Stimulated activated CD4-positive, alpha-beta T cell treated with anti-CD3 and anti-CD28 coated beads, Interleukin-4, amount 100 ng/mL, for 48 hours (primary cell): Measurements from ENCODE around the gene MT2A.
"Not testable (repeated sequence)": the region's sequence is repeated elsewhere in the genome, so short reads cannot be mapped to it uniquely, and the experiment has no call there.

Experiments used
- DNase-seq, 2 donors: peaks; one replicate each; pipeline ENCODE4 v3.0.0-alpha.2; 2020; ENCODE audit warnings: low read depth in 2 of 2

The MT2A gene

DNA sequence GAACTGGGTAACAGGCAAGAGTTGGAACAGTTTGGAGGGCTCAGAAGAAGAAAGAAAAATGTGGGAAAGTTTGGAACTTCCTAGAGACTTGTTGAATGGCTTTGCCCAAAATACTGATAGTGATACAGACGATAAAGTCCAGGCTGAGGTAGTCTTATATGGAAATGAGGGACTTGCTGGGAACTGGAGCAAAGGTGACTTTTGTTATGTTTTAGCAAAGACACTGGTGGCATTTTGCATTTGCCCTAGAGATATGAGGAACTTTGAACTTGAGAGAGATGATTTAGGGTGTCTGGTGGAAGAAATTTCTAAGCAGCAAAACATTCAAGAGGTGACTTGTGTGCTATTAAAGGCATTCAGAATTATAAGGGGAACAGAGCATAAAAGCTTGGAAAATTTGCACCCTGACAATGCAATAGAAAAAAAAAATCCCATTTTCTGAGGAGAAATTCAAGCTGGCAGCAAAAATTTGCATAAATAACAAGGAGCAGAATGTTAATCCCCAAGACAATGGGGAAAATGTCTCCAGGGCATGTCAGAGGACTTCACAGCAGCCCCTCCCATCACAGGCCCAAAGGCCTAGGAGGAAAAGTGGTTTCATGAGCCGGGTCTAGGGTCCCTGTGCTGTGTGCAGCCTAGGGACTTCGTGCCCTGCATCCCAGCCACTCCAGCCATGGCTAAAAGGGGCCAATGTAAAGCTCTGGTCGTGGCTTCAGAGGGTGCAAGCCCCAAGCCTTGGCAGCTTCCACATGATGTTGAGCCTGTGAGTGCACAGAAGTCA is 13.5 kb downstream of the MT2A start:
- DNase-seq = not testable (repeated sequence)

DNA sequence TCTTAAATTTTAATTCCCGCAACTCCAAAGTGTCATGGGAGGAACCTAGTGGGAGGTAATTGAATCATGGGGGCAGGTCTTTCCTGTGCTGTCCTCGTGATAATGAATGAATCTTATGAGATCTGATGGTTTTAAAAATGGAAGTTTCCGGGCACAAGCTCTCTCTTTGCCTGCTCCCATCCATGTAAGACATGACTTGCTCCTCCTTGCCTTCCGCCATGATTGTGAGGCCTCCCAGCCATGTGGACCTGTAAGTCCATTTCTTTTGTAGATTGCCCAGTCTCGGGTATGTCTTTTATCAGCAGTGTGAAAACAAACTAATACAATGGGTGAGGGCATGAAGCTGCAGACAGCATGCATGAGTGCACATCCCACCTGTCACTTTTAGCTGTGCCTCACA is 14.8 kb downstream of the MT2A start:
- not testable (repeated sequence) for DNase-seq

DNA sequence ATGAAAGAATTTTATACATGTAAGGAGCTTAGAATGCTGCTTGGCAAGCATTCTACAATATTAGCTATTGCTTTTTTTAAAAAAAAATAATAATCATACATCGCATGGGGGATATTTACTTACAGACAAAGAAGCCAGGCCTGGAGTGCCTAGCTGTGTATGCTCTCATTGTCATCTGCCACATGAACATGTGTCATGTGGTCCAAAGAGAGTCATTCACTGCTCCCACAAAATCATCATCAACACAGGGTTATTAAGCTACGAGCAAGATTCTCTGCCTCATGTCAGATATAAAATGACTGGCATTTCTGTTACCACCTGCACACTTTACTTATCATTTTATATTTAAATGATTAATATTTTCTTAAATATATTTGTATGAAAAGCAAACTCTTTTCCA is 15.3 kb downstream of the MT2A start:
- DNase-seq = no peak

DNA sequence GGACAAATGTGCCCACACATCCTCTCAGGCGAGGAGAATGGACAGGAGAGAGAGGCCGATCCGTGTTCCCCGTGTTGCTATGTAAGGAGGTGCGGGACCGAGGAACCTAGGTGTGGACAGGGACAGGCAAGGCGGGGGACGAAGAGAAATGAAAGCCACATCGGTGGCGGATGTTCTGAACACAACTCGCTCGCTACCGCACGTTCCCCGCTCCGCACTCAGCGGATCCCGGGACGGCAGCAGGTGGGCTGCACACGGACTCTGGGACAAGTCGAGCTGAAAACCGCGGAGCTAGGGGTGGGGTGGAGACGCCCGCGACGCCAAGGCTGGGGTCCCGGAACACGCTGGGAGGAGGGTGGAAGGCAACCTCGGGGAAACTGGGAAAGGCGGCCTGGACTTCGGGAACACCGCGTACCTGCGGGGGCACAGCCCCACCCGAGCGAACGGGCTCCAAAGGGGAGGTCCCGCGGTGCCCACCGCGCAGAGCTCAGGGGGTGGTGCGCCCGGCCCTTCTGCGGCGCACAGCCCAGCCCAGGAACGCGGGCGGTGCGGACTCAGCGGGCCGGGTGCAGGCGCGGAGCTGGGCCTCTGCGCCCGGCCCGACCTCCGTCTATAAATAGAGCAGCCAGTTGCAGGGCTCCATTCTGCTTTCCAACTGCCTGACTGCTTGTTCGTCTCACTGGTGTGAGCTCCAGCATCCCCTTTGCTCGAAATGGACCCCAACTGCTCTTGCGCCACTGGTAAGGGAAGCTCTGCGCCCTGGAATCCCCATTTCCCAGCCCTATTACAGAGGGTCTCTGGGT is 17.0 kb downstream of the MT2A start, which contains the start of gene MT1E:
TSS of gene MT1E (plus strand) at position 642 of the 803 bp plus-strand sequence. CDS start at position 713, 71 bp downstream.
- DNase-seq = peak; percentile 66 to 67

DNA sequence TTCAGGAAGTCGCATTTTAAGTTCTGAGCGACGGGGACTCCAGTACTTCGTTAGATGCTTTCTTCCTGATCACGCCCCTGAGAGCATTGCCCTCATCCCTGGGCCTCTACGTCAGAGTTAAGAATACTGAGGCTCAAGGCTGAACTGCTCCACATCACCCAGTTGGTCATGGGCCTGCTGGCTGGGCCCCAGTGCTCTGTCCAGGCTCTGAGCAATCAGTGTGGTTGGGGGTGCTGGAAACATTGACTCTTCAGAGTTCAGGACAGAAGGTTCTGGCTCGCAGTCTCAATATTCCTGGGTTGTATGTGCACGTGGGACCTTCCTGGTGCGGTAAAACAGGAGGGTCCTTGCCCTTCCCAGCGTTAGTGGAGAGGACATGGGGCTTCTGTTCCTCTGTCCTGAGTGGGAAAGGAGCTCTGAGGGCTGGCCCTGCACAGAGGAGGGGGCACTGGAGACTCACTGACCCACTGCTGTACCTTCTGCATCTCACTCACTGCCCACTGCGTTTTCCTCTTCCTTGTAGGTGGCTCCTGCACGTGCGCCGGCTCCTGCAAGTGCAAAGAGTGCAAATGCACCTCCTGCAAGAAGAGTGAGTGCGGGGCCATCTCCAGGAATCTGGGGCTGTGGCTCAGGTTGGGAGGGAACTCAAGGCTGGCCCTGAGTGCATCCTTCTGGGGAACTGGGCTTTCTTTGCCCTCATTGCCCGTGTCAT is 17.7 kb downstream of the MT2A start:
- no peak for DNase-seq

DNA sequence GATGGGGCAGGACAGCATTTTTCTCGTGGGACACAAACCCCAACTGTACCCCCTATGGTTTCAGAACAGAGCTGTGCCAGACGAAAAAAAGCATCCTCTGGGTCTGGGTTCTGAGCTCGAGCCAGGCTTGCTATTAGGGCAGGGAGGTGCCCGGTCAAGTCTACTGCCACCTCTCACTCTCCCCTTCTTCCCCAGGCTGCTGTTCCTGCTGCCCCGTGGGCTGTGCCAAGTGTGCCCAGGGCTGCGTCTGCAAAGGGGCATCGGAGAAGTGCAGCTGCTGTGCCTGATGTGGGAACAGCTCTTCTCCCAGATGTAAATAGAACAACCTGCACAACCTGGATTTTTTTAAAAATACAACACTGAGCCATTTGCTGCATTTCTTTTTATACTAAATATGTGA is 18.3 kb downstream of the MT2A start:
- DNase-seq = no peak

DNA sequence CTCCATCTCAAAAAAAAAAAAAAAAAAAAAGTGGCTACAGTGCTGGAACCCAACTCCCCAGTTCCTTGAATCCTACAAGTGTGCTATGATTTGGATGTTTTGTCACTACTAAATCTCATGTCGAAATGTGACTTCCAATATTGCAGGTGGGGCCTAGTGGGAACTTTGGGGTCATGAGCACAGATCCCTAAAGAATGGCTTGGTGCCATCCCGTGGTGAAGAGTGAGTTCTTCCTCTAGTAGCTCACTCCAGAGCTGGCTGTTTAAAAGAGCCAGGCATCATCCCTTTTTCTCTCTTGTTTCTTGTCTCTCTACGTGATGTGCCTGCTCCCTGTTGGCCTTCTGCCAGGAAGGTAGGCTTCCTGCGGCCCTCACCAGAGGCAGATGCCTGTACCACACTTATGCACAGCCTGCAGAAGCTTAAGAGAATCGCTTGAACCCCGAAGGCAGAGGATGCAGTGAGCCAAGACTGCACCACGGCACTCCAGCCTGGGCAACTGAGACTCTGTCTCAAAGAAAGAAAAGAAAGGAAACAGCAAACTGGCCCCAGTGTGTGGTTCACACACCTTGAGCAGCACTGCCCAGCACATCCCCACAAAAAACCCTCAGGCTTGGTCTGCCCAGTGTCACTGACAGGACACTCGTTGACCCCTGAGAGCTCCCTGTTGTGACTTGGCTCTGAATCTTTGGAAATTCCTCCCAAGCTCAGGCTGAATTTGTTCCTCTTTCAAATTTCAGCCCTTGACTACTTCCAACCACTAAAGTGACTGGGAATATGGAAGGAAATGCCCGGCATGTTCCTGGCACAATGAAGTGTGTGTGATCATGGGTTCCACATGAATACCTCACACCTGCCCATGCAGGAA is 20.3 kb downstream of the MT2A start:
- DNase-seq = no peak

DNA sequence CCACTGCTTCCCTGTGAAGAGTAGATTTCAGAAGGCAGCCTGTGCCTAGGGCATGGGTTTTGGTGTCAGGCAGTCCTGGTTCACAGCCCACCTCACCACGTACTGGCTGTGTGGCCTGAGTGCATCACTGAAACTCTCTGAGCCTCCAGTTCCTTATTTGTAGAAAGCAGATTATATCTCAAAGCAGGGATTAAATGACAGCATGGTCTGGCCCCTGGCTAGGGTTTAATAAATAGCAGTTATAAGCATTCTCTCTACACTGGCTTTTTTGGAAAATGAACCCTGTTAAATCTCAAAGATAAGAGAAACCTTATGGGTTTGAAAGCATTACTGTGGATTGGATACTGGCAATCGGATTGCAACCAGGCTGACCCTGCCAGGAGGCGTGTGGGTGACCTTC is 21.1 kb downstream of the MT2A start:
- no peak for DNase-seq

DNA sequence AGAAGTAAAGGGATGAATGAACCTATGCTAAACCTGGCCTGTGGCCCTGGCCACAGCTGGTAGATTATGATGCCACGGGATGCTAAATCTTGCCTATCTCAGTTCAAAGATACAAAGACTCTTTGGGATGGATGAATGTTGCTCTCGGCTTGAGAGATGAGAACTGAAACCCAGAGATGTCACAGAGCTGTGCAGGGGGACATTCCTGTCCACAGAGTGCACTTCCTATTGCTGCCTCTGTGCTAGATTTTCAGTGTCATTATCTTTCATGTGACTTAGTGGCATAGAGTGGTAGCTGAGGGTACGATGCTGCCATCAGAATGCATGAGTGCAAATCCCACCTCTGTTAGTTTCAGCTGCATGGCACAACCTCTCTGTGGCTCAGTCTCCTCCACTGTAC is 21.8 kb downstream of the MT2A start:
- DNase-seq = no peak

DNA sequence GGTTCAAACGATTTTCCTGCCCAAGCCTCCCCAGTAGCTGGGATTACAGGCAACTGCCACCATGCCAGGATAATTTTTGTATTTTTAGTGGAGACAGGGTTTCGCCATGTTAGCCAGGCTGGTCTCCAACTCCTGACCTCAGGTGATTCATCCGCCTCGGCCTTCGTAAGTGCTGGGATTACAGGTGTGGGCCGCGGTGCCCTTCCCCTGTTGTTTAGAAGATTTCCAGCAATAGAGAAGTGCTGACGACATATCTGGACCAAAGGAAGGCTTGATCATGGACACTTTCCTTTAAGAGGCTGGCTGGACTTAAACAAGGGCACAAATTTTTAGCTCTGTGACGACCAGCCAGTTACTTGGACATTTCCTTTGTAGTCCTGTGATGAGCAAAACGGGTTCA is 22.8 kb downstream of the MT2A start:
- DNase-seq = no peak

DNA sequence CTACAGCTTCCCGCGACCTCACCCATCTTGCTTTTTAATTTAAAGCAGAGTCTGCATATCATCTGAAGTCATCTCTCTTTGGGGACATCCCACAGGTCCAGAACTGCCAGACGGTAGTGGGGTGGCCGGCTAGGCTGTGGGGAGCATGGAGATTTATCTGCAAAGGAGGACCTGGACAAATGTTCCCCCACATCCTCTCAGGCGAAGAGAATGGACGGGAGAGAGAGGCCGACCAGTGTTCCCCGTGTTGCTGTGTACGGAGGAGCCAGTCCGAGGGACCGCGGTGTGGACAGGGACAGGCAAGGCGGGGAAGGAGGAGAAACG is 23.4 kb downstream of the MT2A start:
- DNase-seq = no peak

DNA sequence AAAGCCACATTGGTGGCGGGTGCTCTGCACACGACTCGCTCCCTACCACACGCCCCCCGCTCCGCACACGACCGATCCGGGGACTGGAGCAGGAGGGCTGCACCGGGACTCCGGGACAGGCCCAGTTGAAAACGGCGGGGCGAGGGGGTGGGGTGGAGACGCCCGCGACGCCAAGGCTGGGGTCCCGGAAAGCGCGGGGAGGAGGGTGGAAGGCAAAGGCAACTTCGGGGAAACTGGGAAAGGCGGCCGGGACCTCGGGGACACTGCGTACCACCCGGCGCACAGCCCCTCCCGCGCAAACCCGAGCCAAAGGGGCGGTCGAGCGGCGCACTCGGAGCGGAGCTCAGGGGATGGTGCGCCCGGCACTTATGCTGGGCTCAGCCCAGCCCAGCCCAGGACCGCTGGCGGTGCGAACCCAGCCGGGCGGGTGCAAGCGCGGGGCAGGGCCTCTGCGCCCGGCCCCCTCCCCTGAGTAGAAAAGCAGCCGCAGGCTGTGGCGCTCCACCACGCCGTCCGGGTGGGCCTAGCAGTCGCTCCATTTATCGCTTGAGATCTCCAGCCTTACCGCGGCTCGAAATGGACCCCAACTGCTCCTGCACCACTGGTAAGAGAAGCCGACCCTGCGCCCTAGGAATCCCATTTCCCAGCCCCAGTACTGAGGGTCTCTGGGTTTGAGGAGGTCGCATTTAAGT is 23.9 kb downstream of the MT2A start, which contains the start of gene MT1M:
TSS of gene MT1M (plus strand) at position 504 of the 692 bp plus-strand sequence. CDS start at position 577, 73 bp downstream.
- no peak for DNase-seq

DNA sequence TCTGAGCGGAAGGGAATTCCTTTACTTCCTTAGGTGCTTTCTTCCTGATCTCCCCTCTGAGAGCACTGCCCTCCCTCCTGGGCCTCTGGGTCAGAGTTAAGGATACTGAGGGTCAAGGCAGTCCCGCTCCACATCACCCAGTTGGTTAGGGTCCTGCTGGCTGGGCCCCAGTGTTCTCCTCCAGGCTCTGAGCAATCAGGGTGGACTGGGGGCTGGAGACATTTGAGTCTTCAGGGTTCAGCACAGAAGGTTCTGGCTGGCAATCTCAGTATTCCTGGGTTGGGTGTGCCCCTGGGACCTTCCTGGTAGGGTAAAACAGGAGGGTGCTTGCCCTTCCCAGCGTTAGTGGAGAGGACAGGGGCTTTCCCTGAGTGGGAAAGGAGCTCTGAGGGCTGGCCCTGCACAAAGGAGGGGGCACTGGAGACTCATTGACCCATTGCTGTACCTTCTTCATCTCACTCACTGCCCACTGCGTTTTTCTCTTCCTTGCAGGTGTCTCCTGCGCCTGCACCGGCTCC is 24.5 kb downstream of the MT2A start:
- DNase-seq = no peak

DNA sequence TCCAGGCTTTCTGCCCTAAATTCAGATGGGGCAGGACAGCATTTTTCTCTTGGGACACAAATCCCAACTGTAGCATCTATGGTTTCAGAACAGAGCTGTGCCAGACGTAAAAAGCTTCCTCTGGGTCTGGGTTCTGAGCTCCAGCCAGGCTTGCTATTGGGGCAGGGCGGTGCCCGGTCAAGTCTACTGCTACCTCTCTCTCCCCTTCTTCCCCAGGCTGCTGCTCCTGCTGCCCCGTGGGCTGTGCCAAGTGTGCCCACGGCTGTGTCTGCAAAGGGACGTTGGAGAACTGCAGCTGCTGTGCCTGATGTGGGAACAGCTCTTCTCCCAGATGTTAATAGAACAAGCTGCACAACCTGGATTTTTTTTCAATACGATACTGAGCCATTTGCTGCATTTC is 25.2 kb downstream of the MT2A start:
- DNase-seq = no peak

DNA sequence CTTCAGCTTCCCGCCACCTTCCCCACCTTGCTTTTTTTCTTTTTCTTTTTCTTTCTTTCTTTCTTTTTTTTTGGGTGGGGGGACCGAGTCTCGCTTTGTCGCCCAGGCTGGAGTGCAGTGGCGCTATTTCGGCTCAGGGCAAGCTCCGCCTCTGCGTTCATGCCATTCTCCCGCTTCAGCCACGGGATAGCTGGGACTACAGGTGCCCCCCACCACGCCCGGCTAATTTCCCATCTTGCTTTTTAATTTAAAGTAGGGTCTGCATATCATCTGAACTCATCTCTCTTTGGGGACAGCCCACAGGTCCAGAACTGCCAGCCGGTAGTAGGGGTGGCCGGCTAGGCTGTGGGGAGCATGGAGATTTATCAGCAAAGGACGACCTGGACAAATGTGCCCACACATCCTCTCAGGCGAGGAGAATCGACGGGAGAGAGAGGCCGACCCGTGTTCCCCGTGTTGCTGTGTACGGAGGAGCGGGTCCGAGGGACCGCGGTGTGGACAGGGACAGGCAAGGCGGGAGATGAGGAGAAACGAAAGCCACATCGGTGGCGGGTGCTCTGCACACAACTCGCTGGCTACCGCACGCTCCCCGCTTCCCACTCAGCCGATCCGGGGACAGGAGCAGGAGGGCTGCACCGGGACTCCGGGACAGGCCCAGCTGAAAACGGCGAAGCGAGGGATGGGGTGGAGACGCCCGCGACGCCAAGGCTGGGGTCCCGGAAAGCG is 26.5 kb downstream of the MT2A start:
- no peak for DNase-seq

DNA sequence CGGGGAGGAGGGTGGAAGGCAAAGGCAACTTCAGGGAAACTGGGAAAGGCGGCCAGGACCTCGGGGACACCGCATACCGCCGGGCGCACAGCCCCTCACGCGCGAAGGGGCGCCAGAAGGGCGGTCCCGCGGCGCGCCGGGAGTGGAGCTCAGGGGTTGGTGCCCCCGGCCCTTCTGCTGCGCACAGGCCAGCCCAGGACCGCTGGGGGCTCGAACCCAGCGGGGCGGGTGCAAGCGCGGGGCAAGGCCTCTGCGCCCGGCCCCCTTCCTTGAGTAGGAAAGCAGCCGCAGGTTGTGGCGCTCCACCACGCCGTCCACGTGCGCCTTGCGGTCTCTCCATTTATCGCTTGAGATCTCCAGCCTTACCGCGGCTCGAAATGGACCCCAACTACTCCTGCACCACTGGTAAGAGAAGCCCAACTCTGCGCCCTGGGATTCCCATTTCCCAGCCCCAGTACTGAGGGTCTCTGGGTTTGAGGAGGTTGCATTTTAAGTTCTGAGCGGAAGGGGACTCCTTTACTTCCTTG is 27.1 kb downstream of the MT2A start:
- no peak for DNase-seq

DNA sequence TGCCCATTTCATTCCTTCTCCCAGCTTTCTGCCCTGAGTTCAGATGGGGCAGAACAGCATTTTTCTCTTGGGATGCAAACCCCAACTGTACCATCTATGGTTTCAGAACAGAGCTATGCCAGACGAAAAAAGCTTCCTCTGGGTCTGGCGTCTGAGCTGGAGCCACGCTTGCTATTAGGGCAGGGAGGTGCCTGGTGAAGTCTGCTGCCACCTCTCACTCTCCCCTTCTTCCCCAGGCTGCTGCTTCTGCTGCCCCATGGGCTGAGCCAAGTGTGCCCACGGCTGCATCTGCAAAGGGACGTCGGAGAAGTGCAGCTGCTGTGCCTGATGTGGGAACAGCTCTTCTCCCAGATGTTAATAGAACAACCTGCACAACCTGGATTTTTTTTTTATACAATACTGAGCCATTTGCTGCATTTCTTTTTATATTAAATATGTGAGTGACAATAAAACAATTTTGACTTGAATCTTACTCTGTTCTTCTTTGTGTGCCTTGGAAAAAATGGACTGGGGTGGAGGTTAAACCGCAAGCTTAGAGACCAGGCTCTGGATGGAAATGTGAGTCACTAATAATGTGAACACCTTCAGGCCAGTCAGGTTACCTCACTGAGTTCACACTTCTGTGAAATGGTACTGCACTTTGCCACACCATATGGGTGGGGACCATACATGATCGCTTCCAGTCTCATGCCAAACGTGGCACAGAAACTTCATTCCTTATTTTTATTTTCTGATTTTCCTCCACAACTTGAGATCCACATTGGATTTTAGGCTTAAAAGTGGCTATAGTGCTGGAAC is 28.4 kb downstream of the MT2A start:
- no peak for DNase-seq

DNA sequence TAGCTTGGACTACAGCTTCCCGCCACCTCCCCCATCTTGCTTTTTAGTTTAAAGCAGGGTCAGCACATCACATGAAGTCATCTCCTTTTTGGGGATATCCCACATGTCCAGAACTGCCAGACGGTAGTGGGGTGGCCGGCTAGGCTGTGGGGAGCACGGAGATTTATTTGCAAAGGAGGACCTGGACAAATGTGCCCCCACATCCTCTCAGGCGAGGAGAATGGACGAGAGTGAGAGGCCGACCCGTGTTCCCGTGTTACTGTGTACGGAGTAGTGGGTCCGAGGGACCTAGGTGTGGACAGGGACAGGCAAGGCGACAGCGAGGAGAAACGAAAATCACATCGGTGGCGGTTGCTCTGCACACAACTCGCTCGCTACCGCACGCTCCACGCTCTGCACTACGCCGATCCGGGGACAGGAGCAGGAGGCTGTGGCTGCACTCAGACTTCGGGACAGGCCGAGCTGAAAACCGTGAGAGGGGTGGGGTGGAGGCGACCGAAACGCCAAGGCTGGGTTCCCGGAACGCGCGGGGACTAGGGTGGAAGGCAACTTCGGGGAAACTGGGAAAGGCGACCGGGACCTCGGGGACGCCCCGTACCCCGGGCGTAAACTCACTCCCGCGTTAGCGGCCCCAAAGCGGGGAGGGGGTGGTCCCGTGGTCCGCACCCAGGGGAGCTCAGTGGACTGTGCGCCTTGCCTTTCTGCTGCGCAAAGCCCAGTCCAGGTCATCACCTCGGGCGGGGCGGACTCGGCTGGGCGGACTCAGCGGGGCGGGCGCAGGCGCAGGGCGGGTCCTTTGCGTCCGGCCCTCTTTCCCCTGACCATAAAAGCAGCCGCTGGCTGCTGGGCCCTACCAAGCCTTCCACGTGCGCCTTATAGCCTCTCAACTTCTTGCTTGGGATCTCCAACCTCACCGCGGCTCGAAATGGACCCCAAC is 29.7 kb downstream of the MT2A start, which contains the start of gene MT1A:
TSS of gene MT1A (plus strand) at position 853 of the 937 bp plus-strand sequence. CDS start at position 926, 73 bp downstream.
- no peak for DNase-seq
